ENCODE data around the gene MGAT3. TPM values are rescaled to one million over a fixed set of nuclear protein-coding genes. Genes with fewer than 3 reads are reported as not detected.
A peak's percentile ranks its signal among the peaks of the same experiment; 100 is the strongest.

MGAT3 gene
- total and polyA plus RNA-seq, 9 donors: 0.91 to 5.9 (median 2.1) TPM

GRCh38 chr22:39524753-39525657, 68.2 kb downstream of the MGAT3 start:
- Histone ChIP-seq H3K4me3 (no peak overlapping the region), H3K36me3 (no peaks in the 10 kb centered on the region), H3K9me3 (no peaks in the 10 kb centered on the region), H3K4me1 (ENCODE audit: insufficient read depth) (peaks cover 21% of the 10 kb centered on the region), H3K27ac (no peak overlapping the region), H3K27me3 (no peaks in the 10 kb centered on the region)
- 55 to 61% (median 56%) methylated on average over 10 of the region's 10 CpGs for WGBS, 3 donors
- DNase-seq: peak in 1 of 5 donors; percentile 21
- no peak for TF ChIP-seq EP300 (IDR thresholded peaks at IDR 0.05)
- no peak for TF ChIP-seq POLR2A (IDR thresholded peaks at IDR 0.05)
- no peak for TF ChIP-seq CTCF (IDR thresholded peaks at IDR 0.05)
- intact Hi-C loops (cut with DNase I): loop anchor here (2.0 to 10.0 kb wide), 9 partner anchors 28 to 660 kb away; partner anchors contain the start of genes RPL3 (in 3 of the 4), CBX7 (in 1 of the 4) and SYNGR1 (in 1 of the 4)

GRCh38 chr22:39525658-39525975, 68.8 kb downstream of the MGAT3 start:
- 61 to 67% (median 64%) methylated on average over 4 of the region's 4 CpGs for WGBS, 3 donors
- no peaks in the 10 kb centered on the region for H3K36me3 ChIP-seq
- TF ChIP-seq EP300 (IDR thresholded peaks at IDR 0.05): no peak
- TF ChIP-seq CTCF (IDR thresholded peaks at IDR 0.05): no peak
- TF ChIP-seq POLR2A (IDR thresholded peaks at IDR 0.05): no peak
- no peaks in the 10 kb centered on the region for H3K27me3 ChIP-seq
- H3K9me3 ChIP-seq: no peaks in the 10 kb centered on the region
- H3K27ac ChIP-seq: no peak overlapping the region
- peaks cover 21% of the 10 kb centered on the region for H3K4me1 ChIP-seq (ENCODE audit: insufficient read depth)
- DNase-seq: no peak
- no peak overlapping the region for H3K4me3 ChIP-seq
- intact Hi-C loops (cut with DNase I): loop anchor here (2.0 to 10.0 kb wide), 8 partner anchors 29 to 661 kb away; partner anchors contain the start of genes RPL3 (in 2 of the 4), CBX7 (in 1 of the 4) and SYNGR1 (in 1 of the 4)

- WGBS, 3 donors: 73 to 78% (median 76%) methylated on average over 4 of the region's 4 CpGs
- intact Hi-C loops (cut with DNase I): loop anchor here (5.0 to 10.0 kb wide), 7 partner anchors 122 to 662 kb away; partner anchors contain the start of genes RPL3 (in 2 of the 4), CBX7 (in 1 of the 4) and SYNGR1 (in 1 of the 4)
- H3K4me1 ChIP-seq (ENCODE audit: insufficient read depth): peaks cover 24% of the 10 kb centered on the region
Observed at GRCh38 chr22:39526736-39527171, 69.9 kb downstream of the MGAT3 start.

More at GRCh38 chr22:39526736-39527171, 69.9 kb downstream of the MGAT3 start:
- Histone ChIP-seq H3K27ac (no peak overlapping the region), H3K27me3 (no peaks in the 10 kb centered on the region), H3K9me3 (no peaks in the 10 kb centered on the region), H3K36me3 (no peaks in the 10 kb centered on the region), H3K4me3 (no peak overlapping the region)
- TF ChIP-seq CTCF (IDR thresholded peaks at IDR 0.05) (no peak), EP300 (IDR thresholded peaks at IDR 0.05) (no peak), POLR2A (IDR thresholded peaks at IDR 0.05) (no peak)
- no peak for DNase-seq
